GM23248 (cell line): Measurements from ENCODE around the gene WDR17. TPM values are rescaled to one million over a fixed set of nuclear protein-coding genes. Genes with fewer than 3 reads are reported as not detected.
A peak's percentile ranks its signal among the peaks of the same experiment; 100 is the strongest.

Source experiments
- DNase-seq: peaks from one replicate; pipeline ENCODE4 v3.0.0-alpha.2; 2015
- H2AFZ ChIP-seq: fragments of 200-600 bp; sonication (generic); 2 replicates; pipeline ENCODE4 v1.6.1; 2016; ENCODE audit warnings: antibody characterized with exemption
- H3F3A ChIP-seq: fragments of 200-600 bp; sonication (generic); 2 replicates; pipeline ENCODE4 v1.6.1; 2016; ENCODE audit warnings: mild to moderate bottlenecking, antibody characterized with exemption, mixed run types; ENCODE audit not compliant: insufficient read depth
- H3K27ac ChIP-seq: fragments of 200-600 bp; sonication (generic); 2 replicates; pipeline ENCODE4 v1.5.1; 2016; ENCODE audit warnings: mild to moderate bottlenecking
- H3K27me3 ChIP-seq: fragments of 200-600 bp; sonication (generic); replicated peaks from 2 replicates; pipeline ENCODE4 v1.6.1; 2016; ENCODE audit warnings: mild to moderate bottlenecking; ENCODE audit not compliant: insufficient read depth
- H3K36me3 ChIP-seq: fragments of 200-600 bp; sonication (generic); 2 replicates; pipeline ENCODE4 v1.6.1; 2016; ENCODE audit warnings: low read depth, mild to moderate bottlenecking
- H3K4me1 ChIP-seq: fragments of 200-600 bp; sonication (generic); 2 replicates; pipeline ENCODE4 v1.6.1; 2016; ENCODE audit warnings: mild to moderate bottlenecking; ENCODE audit not compliant: insufficient read depth
- H3K4me2 ChIP-seq: fragments of 200-600 bp; sonication (generic); one replicate; pipeline ENCODE4 v1.6.1; 2016; ENCODE audit warnings: mild to moderate bottlenecking; ENCODE audit not compliant: unreplicated experiment
- H3K4me3 ChIP-seq: fragments of 200-600 bp; sonication (generic); 2 replicates; pipeline ENCODE4 v1.5.1; 2016; ENCODE audit warnings: mild to moderate bottlenecking
- H3K79me2 ChIP-seq: fragments of 200-600 bp; sonication (generic); 2 replicates; pipeline ENCODE4 v1.6.1; 2016; ENCODE audit warnings: mild to moderate bottlenecking; ENCODE audit not compliant: insufficient read depth
- H3K9ac ChIP-seq: fragments of 200-600 bp; sonication (generic); 2 replicates; pipeline ENCODE4 v1.6.1; 2016; ENCODE audit warnings: mild to moderate bottlenecking
- H3K9me2 ChIP-seq: fragments of 200-600 bp; sonication (generic); 2 replicates; pipeline ENCODE4 v1.6.1; 2016; ENCODE audit warnings: mixed run types, mild to moderate bottlenecking, moderate library complexity; ENCODE audit not compliant: insufficient read depth
- H3K9me3 ChIP-seq: fragments of 200-600 bp; sonication (generic); one replicate; pipeline ENCODE4 v1.6.1; 2017; ENCODE audit warnings: low read depth
- H4K20me1 ChIP-seq: fragments of 200-600 bp; sonication (generic); 2 replicates; pipeline ENCODE4 v1.6.0; 2016; ENCODE audit not compliant: insufficient read depth
- EZH2 ChIP-seq: fragments of 200-600 bp; sonication (generic); IDR thresholded peaks from 2 replicates; pipeline ENCODE4 v1.6.1; 2018; ENCODE audit warnings: antibody characterized with exemption, mild to moderate bottlenecking; ENCODE audit not compliant: insufficient read depth, poor library complexity, severe bottlenecking
- EZH2phosphoT487 ChIP-seq: fragments of 200-600 bp; sonication (generic); IDR thresholded peaks from 2 replicates; pipeline ENCODE4 v1.6.1; 2018; ENCODE audit warnings: antibody characterized with exemption, moderate library complexity, mild to moderate bottlenecking, low read depth; ENCODE audit not compliant: insufficient read depth
- WGBS, 2 experiments: methylation state at CpG; one replicate each; pipeline ENCODE4 v1.1.6; 2015 to 2017; ENCODE audit warnings: low lambda C conversion rate in 2 of 2, low coverage in 1 of 2; ENCODE audit errors: missing lambda C conversion rate in 2 of 2; 5-methylcytosine and 5-hydroxymethylcytosine counted together
- in situ Hi-C: fragments of 300-500 bp; cut with MboI; formaldehyde crosslinking; loops from 2 replicates; pipeline ENCODE4 v1.15.0; 2020
- polyA plus RNA-seq: library from polyadenylated mRNA; unstranded; fragments of >200 nt; fragmentation: Nextera tagmentation; extraction: Ambion mirVana; gene quantifications from 2 replicates; pipeline ENCODE4 v1.2.1, GENCODE V29; 2016
- total RNA-seq: library from RNA; depleted of rRNA; stranded (reverse); fragments of >200 nt; shearing (Covaris generic); gene quantifications from 2 replicates; pipeline ENCODE4 v1.2.3, GENCODE V29; 2014

Gene WDR17
- total and polyA plus RNA-seq, 2 experiments from 2014 or later: 0.22 to 0.23 TPM

DNA sequence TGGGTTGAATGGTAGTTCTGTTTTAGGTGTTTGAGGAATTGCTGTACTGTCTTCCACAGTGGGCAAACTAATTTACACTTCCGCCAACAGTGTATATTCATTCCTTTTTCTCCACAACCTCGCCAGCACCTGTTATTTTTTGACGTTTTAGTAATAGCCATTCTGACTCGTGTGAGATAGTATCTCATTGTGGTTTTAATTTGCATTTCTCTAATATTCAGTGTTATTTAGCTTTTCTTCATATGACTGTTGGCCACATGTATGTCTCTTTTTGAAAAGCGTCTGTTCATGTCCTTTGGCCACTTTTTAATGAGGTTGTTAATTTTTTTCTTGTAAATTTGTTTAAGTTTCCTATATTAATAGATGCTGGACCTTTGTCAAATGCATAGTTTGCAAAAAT is 26.9 kb upstream of the WDR17 start:
- 88% methylated on average over 5 of the region's 5 CpGs for WGBS, 2 experiments

DNA sequence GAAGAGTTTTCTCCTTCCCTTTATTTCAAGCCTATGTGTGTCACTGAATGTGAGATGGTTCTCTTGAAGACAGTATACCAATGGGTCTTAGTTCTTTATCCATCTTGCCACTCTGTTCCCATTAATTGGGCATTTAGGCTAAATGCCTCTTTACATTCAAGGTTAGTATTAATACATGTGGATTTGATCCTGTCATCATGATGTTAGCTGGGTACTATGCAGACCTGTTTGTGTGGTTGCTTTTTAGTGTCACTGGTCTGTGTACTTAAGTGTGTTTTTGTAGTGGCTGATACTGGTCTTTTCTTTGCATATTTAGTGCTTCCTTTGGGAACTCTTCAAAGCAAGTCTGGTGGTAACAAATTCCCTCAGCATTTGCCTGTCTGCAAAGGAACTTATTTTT is 23.4 kb upstream of the WDR17 start:
- H3K4me1 ChIP-seq: no peaks in the 10 kb centered on the region
- H3K36me3 ChIP-seq: no peaks in the 10 kb centered on the region
- H4K20me1 ChIP-seq: no peaks in the 10 kb centered on the region
- no peaks in the 10 kb centered on the region for H3K9me3 ChIP-seq
- H3K4me2 ChIP-seq: no peak overlapping the region
- no peak for TF ChIP-seq EZH2
- no peak for TF ChIP-seq EZH2phosphoT487
- no peak overlapping the region for H3K27ac ChIP-seq
- H3K27me3 ChIP-seq: no peaks in the 10 kb centered on the region; the same call in 1 of the 2 replicates
- no peaks in the 10 kb centered on the region for H3K9me2 ChIP-seq
- no peak overlapping the region for H3K4me3 ChIP-seq
- no peaks in the 10 kb centered on the region for H3F3A ChIP-seq
- H3K9ac ChIP-seq: no peak overlapping the region
- in situ Hi-C loops: no loop called here
- no peak overlapping the region for H2AFZ ChIP-seq
- no peaks in the 10 kb centered on the region for H3K79me2 ChIP-seq
- DNase-seq: no peak

More for the DNA sequence above, 26.9 kb upstream of the WDR17 start:
- H3K9me2 ChIP-seq: no peaks in the 10 kb centered on the region
- TF ChIP-seq EZH2phosphoT487 (no peak), EZH2 (no peak)
- no peaks in the 10 kb centered on the region for H3F3A ChIP-seq
- in situ Hi-C loops: loop anchor here (10.0 kb wide), 1 partner anchor 296 kb away; no protein-coding TSS in a partner anchor
- no peak overlapping the region for H3K27ac ChIP-seq
- H3K4me3 ChIP-seq: no peak overlapping the region
- no peak overlapping the region for H2AFZ ChIP-seq
- H3K79me2 ChIP-seq: no peaks in the 10 kb centered on the region
- no peaks in the 10 kb centered on the region for H3K4me1 ChIP-seq
- H4K20me1 ChIP-seq: no peaks in the 10 kb centered on the region
- H3K27me3 ChIP-seq: no peaks in the 10 kb centered on the region; the same call in 1 of the 2 replicates
- H3K9ac ChIP-seq: no peak overlapping the region
- no peak overlapping the region for H3K4me2 ChIP-seq
- H3K36me3 ChIP-seq: no peaks in the 10 kb centered on the region
- no peaks in the 10 kb centered on the region for H3K9me3 ChIP-seq
- no peak for DNase-seq

DNA sequence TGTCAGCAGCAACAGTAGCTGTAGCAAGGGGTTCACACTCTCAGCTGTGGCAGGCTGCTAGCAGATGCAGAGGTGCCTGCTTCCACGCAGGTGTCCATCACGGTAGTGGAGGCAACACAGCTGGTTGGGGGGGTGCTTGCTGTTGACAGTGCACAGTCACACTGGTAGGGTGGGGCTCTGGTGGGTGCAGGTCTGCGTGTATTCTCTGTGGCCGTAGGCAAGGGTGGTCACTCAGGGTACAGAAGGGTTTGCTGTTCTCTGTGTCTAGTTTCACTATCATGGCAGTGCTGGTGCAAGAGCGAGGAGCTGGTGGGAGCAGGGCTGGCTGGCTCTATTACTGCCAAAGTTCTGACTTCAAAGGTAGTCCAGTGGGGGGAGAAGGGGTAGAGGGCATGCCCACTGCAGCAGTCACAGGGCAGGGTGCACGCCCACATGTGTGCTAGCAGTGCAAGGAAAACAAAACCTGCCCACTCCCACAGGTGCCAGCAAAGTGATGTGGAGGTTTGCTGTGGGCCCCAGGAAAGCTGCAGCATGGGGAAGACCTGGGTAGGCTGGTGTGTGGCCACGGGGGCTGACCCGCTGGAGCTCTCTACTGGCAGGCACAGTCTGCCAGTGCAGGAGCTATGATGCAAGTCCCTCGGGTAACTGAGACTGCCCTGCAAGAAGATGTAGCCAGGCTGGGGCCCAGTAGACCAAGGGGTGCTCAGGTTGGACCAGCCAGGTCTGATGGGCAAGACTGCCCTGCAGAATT is 21.6 kb upstream of the WDR17 start:
- TF ChIP-seq EZH2 (no peak), EZH2phosphoT487 (no peak)
- H2AFZ ChIP-seq: no peak overlapping the region
- no peak overlapping the region for H3K4me2 ChIP-seq
- no peaks in the 10 kb centered on the region for H3K9me3 ChIP-seq
- no peaks in the 10 kb centered on the region for H3F3A ChIP-seq
- H3K4me1 ChIP-seq: no peaks in the 10 kb centered on the region
- WGBS, 2 experiments: 37 to 38% methylated on average over 8 to 9 of the region's 9 CpGs
- H3K9ac ChIP-seq: no peak overlapping the region
- no peak overlapping the region for H3K4me3 ChIP-seq
- no peaks in the 10 kb centered on the region for H3K36me3 ChIP-seq
- no peaks in the 10 kb centered on the region; the same call in 1 of the 2 replicates for H3K27me3 ChIP-seq
- no peak overlapping the region for H3K27ac ChIP-seq
- no peak for DNase-seq
- H3K9me2 ChIP-seq: no peaks in the 10 kb centered on the region
- no peaks in the 10 kb centered on the region for H3K79me2 ChIP-seq
- no peaks in the 10 kb centered on the region for H4K20me1 ChIP-seq
- in situ Hi-C loops: no loop called here

DNA sequence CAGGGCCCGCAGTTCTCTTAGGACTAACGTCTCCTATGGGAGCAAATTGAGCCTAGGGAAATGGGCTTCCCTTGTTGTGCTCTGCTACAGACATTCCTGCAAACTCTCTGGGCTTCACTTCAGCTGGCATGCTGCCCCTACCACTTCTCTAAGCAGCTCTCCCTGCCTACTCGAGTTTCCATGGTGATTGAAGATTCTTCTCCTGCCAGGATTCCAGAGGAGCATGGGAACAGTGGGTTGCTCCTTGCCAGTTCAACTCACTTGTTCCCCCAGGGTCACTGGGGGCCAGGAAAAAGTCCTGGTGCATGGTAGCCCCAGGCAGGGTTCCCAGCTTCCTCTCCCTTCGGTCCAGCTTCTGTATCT is 21.1 kb upstream of the WDR17 start:
- in situ Hi-C loops: no loop called here
- Histone ChIP-seq H3K9me2 (no peaks in the 10 kb centered on the region), H2AFZ (no peak overlapping the region), H3K4me1 (no peaks in the 10 kb centered on the region), H3K79me2 (no peaks in the 10 kb centered on the region), H3F3A (no peaks in the 10 kb centered on the region), H3K4me2 (no peak overlapping the region), H3K9ac (no peak overlapping the region), H3K27me3 (no peaks in the 10 kb centered on the region; the same call in 1 of the 2 replicates), H4K20me1 (no peaks in the 10 kb centered on the region), H3K27ac (no peak overlapping the region), H3K9me3 (no peaks in the 10 kb centered on the region), H3K4me3 (no peak overlapping the region), H3K36me3 (no peaks in the 10 kb centered on the region)
- TF ChIP-seq EZH2: no peak
- TF ChIP-seq EZH2phosphoT487: no peak
- DNase-seq: peak; percentile 27
- 34 to 37% methylated on average over 4 of the region's 4 CpGs for WGBS, 2 experiments

DNA sequence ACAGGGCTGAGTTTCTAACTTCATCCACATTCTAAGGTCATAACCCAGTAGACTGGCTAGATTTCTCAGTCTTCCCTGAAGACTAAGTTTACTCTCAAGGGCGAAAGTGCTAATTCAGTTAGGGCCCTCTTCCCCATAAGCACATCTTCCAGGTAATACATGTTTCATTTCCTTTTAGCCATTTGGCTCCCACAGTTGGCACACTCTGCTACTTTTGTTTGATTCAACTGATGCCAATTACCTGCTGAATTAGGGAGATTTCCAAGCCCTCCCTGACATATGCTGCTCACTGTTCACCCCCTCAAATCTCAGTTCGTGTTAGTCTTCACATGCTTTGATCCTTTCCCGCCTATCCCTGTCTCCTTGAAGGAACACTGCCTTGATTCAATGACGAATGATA is 17.0 kb upstream of the WDR17 start:
- Histone ChIP-seq H3K9me2 (no peaks in the 10 kb centered on the region), H3K4me1 (no peaks in the 10 kb centered on the region), H3F3A (no peaks in the 10 kb centered on the region), H3K9ac (no peak overlapping the region), H3K27me3 (no peaks in the 10 kb centered on the region; the same call in 1 of the 2 replicates), H3K4me3 (no peak overlapping the region), H3K4me2 (no peak overlapping the region), H4K20me1 (no peaks in the 10 kb centered on the region), H3K36me3 (no peaks in the 10 kb centered on the region), H3K9me3 (no peaks in the 10 kb centered on the region), H3K79me2 (no peaks in the 10 kb centered on the region), H3K27ac (no peak overlapping the region), H2AFZ (no peak overlapping the region)
- in situ Hi-C loops: no loop called here
- no peak for TF ChIP-seq EZH2
- no peak for TF ChIP-seq EZH2phosphoT487
- no peak for DNase-seq
- WGBS, 2 experiments: 43 to 46% methylated on average over 4 of the region's 4 CpGs
